HCEC 1CT (cell line): ENCODE data around the gene CUX1.

Source experiments
- DNase-seq: peaks from one replicate; pipeline ENCODE4 v3.0.0-alpha.2; 2017

CUX1 gene

GRCh38 chr7:102254521-102254920 is 437.1 kb downstream of the CUX1 start:
- no peak for DNase-seq

GRCh38 chr7:102255501-102255900 is 438.1 kb downstream of the CUX1 start:
- no peak for DNase-seq

GRCh38 chr7:102255916-102256315 is 438.5 kb downstream of the CUX1 start:
- DNase-seq: no peak

- no peak for DNase-seq
Measured at GRCh38 chr7:102258073-102258748, 440.8 kb downstream of the CUX1 start.

- no peak for DNase-seq
Measured at GRCh38 chr7:102258749-102259107, 441.3 kb downstream of the CUX1 start.

- DNase-seq: no peak
Measured at GRCh38 chr7:102260856-102261255, 443.4 kb downstream of the CUX1 start.

- DNase-seq: no peak
Measured at GRCh38 chr7:102261451-102261850, 444.0 kb downstream of the CUX1 start.

- no peak for DNase-seq
Measured at GRCh38 chr7:102262546-102262945, 445.1 kb downstream of the CUX1 start.

GRCh38 chr7:102264367-102264891 is 447.0 kb downstream of the CUX1 start:
- no peak for DNase-seq

- no peak for DNase-seq
Measured at GRCh38 chr7:102266541-102266940, 449.1 kb downstream of the CUX1 start.

- DNase-seq: no peak
Measured at GRCh38 chr7:102268635-102269034, 451.2 kb downstream of the CUX1 start.

GRCh38 chr7:102270178-102270887 is 452.9 kb downstream of the CUX1 start:
- DNase-seq: no peak

GRCh38 chr7:102271158-102271798 is 453.9 kb downstream of the CUX1 start:
- DNase-seq: no peak

GRCh38 chr7:102272075-102272916 is 454.9 kb downstream of the CUX1 start:
- DNase-seq: peak; percentile 71

- no peak for DNase-seq
Measured at GRCh38 chr7:102272917-102273748, 455.7 kb downstream of the CUX1 start.

- peak; percentile 91 for DNase-seq
Measured at GRCh38 chr7:102273749-102274712, 456.6 kb downstream of the CUX1 start.

GRCh38 chr7:102275123-102275703 is 457.8 kb downstream of the CUX1 start:
- no peak for DNase-seq

GRCh38 chr7:102277901-102278300 is 460.5 kb downstream of the CUX1 start:
- DNase-seq: no peak

GRCh38 chr7:102279537-102280400 is 462.3 kb downstream of the CUX1 start:
- DNase-seq: peak; percentile 49
